Endothelial cell (in vitro differentiated cells): ENCODE measurements around the gene PYCARD. TPM values are rescaled to one million over a fixed set of nuclear protein-coding genes. Genes with fewer than 3 reads are reported as not detected.
"Not testable (repeated sequence)": the region's sequence is repeated elsewhere in the genome, so short reads cannot be mapped to it uniquely, and the experiment has no call there.

Experiments
- DNase-seq: peaks from one replicate; pipeline ENCODE4 v3.0.0; 2021; ENCODE audit warnings: low spot score
- H3K27ac Mint-ChIP-seq: one replicate; pipeline ENCODE4 v1.8.0; 2021; ENCODE audit warnings: mixed read lengths, inconsistent platforms; ENCODE audit not compliant: unreplicated experiment
- H3K27me3 Mint-ChIP-seq: one replicate; pipeline ENCODE4 v1.8.0; 2021; ENCODE audit warnings: mild to moderate bottlenecking, moderate library complexity, mixed read lengths, inconsistent platforms; ENCODE audit not compliant: unreplicated experiment
- H3K36me3 Mint-ChIP-seq: one replicate; pipeline ENCODE4 v1.8.0; 2021; ENCODE audit warnings: mild to moderate bottlenecking, low read depth, mixed read lengths, inconsistent platforms; ENCODE audit not compliant: unreplicated experiment
- H3K4me1 Mint-ChIP-seq: one replicate; pipeline ENCODE4 v1.8.0; 2021; ENCODE audit warnings: mild to moderate bottlenecking, mixed read lengths, inconsistent platforms; ENCODE audit not compliant: unreplicated experiment
- H3K4me3 Mint-ChIP-seq: one replicate; pipeline ENCODE4 v1.8.0; 2021; ENCODE audit warnings: mild to moderate bottlenecking, mixed read lengths, inconsistent platforms; ENCODE audit not compliant: unreplicated experiment
- H3K9me3 Mint-ChIP-seq: one replicate; pipeline ENCODE4 v1.8.0; 2021; ENCODE audit warnings: mixed read lengths, inconsistent platforms; ENCODE audit not compliant: unreplicated experiment
- CTCF ChIP-seq: fragments of 200-600 bp; sonication (generic); IDR thresholded peaks from one replicate; pipeline ENCODE4 v1.5.0; 2021; ENCODE audit warnings: antibody characterized with exemption; ENCODE audit not compliant: unreplicated experiment
- total RNA-seq: library from RNA; stranded (reverse); fragmentation: NEBNext Ultra II Directional; extraction: Animal tissue kit (Norgen Biotek cat#: 25700); gene quantifications from one replicate; pipeline ENCODE4 v1.2.1, GENCODE V29; 2021; ENCODE audit not compliant: unreplicated experiment

The PYCARD gene
- total RNA-seq, 1 donor from 2014 or later, result 35.6 TPM

GRCh38 chr16:31179219-31179746 lies 23.3 kb downstream of the PYCARD start:
- Mint-ChIP-seq H3K9me3 (no peaks in the 10 kb centered on the region), H3K36me3 (peaks cover 29% of the 10 kb centered on the region), H3K27ac (peak overlapping the region; percentile 86), H3K27me3 (peaks cover 26% of the 10 kb centered on the region), H3K4me1 (peaks cover 36% of the 10 kb centered on the region), H3K4me3 (peak overlapping the region; percentile 93)
- no peak for TF ChIP-seq CTCF
- DNase-seq, result peak; percentile 21

GRCh38 chr16:31177136-31177535 lies 25.4 kb downstream of the PYCARD start:
- Mint-ChIP-seq H3K36me3 (peaks cover 9% of the 10 kb centered on the region), H3K27me3 (peaks cover 15% of the 10 kb centered on the region), H3K4me3 (no peak overlapping the region), H3K27ac (no peak overlapping the region), H3K4me1 (peaks cover 15% of the 10 kb centered on the region), H3K9me3 (no peaks in the 10 kb centered on the region)
- no peak for DNase-seq
- TF ChIP-seq CTCF, result no peak

GRCh38 chr16:31170048-31170447 lies 32.5 kb downstream of the PYCARD start:
- not testable (repeated sequence) for DNase-seq, H3K36me3 Mint-ChIP-seq, H3K27ac Mint-ChIP-seq, H3K4me1 Mint-ChIP-seq, H3K9me3 Mint-ChIP-seq, H3K27me3 Mint-ChIP-seq, H3K4me3 Mint-ChIP-seq

GRCh38 chr16:31168848-31169247 lies 33.7 kb downstream of the PYCARD start:
- no peak for TF ChIP-seq CTCF
- Mint-ChIP-seq H3K4me1 (no peaks in the 10 kb centered on the region), H3K27ac (no peak overlapping the region), H3K36me3 (no peaks in the 10 kb centered on the region), H3K4me3 (no peak overlapping the region), H3K27me3 (peaks cover 4% of the 10 kb centered on the region), H3K9me3 (no peaks in the 10 kb centered on the region)
- no peak for DNase-seq

GRCh38 chr16:31167315-31167714 lies 35.2 kb downstream of the PYCARD start:
- peaks cover 7% of the 10 kb centered on the region for H3K27me3 Mint-ChIP-seq
- no peak for DNase-seq
- no peak for TF ChIP-seq CTCF
- no peak overlapping the region for H3K27ac Mint-ChIP-seq
- H3K9me3 Mint-ChIP-seq, result no peaks in the 10 kb centered on the region
- no peaks in the 10 kb centered on the region for H3K36me3 Mint-ChIP-seq
- no peaks in the 10 kb centered on the region for H3K4me1 Mint-ChIP-seq
- no peak overlapping the region for H3K4me3 Mint-ChIP-seq
